Kidney capillary endothelial cell (primary cell): ENCODE data around the gene REN.

ENCODE experiments used
- DNase-seq: peaks from one replicate; pipeline ENCODE4 v3.0.0-alpha.2; 2018; ENCODE audit warnings: low spot score

REN gene

DNA sequence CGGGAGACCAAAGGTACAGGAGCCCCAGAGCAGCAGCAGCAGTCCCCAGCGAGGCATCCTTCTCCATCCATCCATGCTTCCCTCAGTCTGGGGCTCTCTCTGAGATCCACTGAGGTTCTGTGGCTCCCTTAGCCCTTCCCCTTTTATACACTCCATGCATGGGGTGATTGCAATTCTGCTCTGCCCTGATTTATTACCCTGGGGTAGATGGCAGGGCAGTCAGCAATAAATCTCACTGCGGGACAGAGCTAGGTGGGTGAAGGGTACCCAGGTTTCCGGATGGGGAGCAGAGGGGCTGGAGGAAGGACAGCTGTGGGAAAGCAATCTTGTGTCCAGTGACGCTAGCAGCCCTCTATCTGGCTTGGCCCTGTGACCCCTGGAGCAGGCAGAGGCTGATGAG, at the start of gene REN:
TSS of gene REN (minus strand) at position 119 of the 400 bp plus-strand sequence. CDS start at position 75, 44 bp downstream.
- DNase-seq: no peak

DNA sequence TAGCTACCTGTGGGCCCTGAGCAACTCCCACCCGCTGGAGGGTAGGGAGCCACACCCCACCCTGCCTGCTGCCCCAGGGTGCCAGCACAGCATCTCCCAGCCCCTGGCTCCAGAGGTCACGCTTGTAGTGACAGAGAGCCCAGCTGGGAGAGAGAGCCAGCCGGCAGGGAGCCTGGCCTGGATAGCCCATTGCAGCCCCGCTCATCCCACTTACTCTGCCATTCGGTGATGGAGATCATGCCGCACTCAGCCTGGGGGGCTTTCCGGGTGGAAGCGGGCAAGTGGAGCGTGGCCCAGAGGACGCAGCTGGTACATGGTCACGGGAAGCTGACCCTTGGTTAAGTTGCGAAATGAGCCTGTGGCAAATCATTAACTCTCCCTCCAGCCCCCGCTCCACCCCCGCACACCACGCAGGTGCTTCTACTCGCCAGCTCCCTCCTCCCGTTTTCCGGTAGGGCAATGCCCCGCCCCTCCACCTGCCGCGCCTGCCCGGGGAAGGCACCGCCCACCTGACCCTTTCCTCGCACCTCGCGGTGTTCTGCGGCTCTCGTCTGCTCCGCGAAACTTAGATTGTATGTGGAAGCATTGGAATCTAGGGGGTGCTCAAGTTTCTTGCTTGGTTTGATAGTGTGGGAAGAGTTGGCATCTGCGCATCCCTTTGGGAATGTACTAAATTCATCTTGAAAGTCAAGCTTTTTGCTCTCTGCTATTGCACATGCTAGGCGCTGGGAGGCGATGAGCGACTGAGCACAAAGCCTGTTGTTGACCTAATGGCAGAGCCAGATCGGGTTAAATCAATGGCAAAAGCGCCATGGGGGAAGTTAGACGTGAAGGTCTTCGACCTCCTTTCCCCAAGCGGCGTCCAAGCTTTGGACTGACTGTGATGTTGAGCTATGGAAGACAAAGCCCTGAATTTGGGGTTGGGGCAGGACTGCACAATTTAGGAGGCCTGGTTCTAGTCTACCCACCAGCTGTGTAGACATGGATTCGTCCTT, 47.8 kb upstream of the REN start, which contains the start of gene GOLT1A:
TSS of gene GOLT1A (minus strand) at position 321 of the 995 bp plus-strand sequence. CDS start at position 239, 82 bp downstream.
- DNase-seq: peak; percentile 65

- DNase-seq: no peak
Observed at GRCh38 chr1:204212715-204213114, 46.6 kb upstream of the REN start.

GRCh38 chr1:204211046-204211445, 44.9 kb upstream of the REN start:
- DNase-seq: no peak

- peak; percentile 48 for DNase-seq
Observed at GRCh38 chr1:204207136-204207616, 41.0 kb upstream of the REN start.

GRCh38 chr1:204206121-204206520, 40.0 kb upstream of the REN start:
- no peak for DNase-seq

DNA sequence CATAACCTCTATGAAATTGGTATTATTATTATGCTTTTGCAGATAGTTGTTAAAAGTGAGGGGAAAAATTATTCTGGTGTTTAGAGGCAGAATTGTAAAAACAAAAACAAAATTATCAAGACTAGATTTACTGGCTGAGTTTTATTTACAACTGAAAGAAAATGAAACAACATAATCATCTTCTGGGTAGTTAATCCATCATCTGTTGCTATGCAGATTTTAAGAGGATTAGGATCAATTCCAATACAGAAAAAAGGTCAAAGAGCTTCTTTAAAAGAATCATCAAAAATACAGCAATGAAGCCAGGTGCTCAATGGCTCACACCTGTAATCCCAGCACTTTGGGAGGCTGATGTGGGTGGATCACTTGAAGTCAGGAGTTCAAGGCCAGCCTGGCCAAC, 39.3 kb upstream of the REN start:
- no peak for DNase-seq

GRCh38 chr1:204204944-204205343, 38.8 kb upstream of the REN start:
- DNase-seq: no peak

DNA sequence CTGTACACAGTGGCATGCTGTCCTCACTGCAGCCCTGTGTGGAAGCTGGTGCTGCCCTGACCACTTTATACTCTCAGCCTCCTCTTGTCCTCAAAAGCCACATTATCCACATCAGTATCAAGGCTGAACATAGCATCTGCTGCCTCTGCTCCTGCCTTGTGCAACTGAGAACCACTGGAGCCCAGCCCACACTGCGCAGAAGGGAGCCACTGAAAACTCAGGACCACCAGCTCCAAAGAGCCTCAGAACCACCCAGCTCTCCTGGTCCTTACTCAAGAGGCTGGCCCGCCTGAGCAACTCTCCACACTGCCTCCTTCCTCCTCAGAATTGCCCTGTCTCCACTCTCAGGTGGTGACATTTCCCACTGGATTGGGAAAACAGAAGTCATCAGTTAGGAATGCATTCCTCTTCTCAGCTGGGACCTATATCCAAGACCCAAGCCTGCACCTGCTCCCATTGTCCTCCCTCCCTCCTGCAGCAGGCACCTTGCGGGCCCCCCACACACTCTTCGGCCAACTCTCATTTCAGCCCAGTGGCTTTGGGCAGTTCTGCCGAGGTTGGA, 37.1 kb upstream of the REN start:
- DNase-seq: no peak

DNA sequence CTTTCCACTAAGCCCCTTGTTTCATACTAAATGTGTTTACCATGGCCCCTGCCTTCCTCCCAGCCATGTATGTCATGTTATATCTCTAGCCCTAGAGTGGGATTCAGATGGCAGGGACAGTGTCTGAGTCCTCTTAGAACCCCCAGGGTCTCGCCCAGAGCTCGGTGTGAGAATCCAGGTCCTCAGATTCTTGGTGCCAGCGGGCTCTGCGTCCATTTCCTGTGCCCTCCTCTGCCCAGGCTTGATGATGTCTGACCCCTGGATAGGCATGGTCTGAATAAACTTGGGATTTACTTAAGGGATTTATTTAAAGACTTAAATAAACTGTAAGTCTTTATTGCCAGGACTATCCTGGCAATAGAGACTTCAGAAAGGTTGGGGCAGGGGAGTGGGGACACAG, 36.3 kb upstream of the REN start:
- no peak for DNase-seq

GRCh38 chr1:204201348-204202040, 35.4 kb upstream of the REN start:
- no peak for DNase-seq

DNA sequence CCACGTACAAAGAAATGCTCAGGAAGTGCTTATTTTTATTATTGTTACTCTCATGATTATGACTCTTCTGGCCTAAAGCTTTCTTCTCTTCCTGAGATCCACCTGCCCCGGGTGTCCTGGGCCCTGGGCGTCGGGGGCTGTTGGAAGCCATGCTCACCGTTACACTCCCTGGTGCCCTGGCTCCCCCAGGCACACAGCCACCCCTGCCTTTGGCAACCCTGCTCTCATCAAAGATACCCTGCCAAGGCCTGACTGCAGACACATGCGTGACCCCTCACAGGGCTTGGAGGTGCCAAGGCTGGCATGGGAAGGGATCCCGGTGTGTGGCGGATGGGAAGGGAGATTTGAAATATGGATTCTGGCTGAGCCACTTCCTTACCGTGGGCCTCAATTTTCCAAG, 33.4 kb upstream of the REN start:
- no peak for DNase-seq

GRCh38 chr1:204198348-204199340, 32.5 kb upstream of the REN start:
- peak; percentile 90 for DNase-seq

GRCh38 chr1:204197068-204197467, 30.9 kb upstream of the REN start:
- no peak for DNase-seq

GRCh38 chr1:204196068-204196795, 30.1 kb upstream of the REN start, which contains the start of gene KISS1:
TSS of gene KISS1 (minus strand) at chr1:204196491. CDS start at chr1:204192876, 3,615 bp downstream.
- DNase-seq: no peak

DNA sequence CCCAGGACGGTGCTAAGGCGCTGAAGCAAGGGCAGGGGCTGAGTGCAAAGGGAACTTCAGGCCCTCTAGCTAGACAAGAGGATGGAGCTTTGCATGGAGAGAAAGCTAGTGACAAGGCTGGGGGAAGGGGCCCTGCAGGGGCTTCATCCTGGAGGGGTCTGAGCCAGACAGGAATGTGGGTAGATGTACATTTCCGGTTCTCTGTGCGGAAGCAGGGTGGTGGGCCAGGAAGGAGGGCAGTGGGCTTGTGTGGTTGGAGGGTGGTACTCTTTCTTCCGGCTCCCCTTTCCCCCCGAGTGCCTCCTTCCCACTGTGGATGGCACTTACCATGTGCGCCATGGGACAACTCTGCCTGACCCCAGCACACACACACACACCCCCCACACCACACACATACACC, 28.6 kb upstream of the REN start:
- no peak for DNase-seq

DNA sequence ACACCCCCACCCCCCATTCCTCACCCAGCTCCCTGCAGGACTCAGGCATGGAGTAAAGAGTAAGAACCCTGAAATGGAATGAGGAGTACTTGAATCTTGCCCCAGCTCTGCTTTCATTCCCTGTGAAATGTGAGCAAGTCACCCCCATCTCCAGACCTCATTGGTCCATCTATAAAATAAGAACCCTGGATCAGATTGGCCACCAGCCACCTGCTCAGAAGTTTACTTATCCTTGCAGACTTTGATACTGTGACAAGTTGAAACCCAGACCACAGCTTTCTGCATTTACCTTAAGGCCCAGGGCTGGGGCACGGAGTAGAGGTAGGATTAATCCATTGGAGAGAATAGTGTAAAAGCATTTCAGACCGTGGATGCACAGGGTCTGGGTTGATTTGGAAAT, 27.9 kb upstream of the REN start:
- DNase-seq: no peak

DNA sequence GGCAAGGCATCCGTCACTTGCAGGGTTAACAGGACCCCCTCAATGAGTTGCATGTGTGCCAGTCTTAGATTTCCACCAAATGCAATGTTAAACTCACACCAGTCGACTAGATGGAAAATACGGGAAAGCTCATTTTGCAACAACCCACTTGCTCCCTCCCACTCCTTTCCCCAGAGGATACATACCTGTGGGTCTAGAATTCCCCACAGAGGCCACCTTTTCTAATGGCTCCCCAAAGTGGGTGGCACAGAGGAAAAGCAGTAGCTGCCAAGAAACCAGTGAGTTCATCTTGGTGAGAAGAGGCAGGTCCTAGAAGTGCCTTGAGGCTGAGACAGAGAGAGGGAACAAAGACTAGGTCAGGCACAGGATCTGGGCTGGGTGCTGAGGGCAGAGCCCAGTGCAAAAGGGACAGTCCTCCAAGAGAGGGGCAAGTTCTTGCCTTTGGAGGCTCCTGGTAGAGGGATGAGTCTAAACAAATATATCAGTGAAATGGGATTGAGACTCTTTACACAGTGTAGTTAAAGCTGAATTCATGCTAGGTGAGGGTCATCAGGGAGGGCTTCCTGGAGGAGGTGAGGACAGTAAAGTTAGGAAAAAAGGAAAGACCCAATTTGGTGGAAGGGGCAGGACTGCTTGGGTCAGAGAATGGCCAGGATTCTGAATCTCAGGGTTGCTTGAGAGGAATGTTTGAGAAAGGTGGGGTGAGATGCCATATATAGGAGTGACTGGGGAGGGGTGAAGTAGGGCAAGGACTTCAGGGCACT, 26.6 kb upstream of the REN start:
- DNase-seq: no peak

DNA sequence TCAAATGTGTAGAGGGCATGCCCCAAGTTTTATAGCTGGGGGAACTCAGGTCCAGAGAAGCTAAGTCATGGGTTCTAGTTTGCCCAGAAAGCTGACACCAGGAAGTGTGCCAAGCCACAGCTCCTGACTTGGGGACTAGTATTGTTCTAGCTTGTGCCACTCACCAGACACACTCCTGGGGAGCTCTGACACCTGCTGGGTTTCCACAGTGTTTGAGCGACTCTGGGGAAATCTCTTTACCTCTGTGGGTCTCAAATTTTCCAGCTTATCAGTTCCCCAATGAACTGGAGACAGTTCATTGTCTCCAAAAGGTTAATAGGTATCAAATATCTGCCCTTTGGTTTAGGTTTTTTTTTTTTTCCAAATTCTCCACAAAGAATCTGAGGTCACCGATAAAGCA, 25.9 kb upstream of the REN start:
- no peak for DNase-seq

GRCh38 chr1:204191456-204191855, 25.3 kb upstream of the REN start:
- no peak for DNase-seq
